ENCODE measurements around the gene TAOK2. TPM values are rescaled to one million over a fixed set of nuclear protein-coding genes. Genes with fewer than 3 reads are reported as not detected.

TAOK2 gene
- total RNA-seq, 1 donor from 2014 or later: 178 TPM

GRCh38 chr16:30025574-30025973 is 51.9 kb downstream of the TAOK2 start:
- H3K4me3 Mint-ChIP-seq (ENCODE audit: unreplicated experiment): no peak overlapping the region
- no peak overlapping the region for H3K27ac Mint-ChIP-seq (ENCODE audit: unreplicated experiment)
- no peaks in the 10 kb centered on the region for H3K9me3 Mint-ChIP-seq (ENCODE audit: unreplicated experiment)
- H3K36me3 Mint-ChIP-seq (ENCODE audit: low read depth, unreplicated experiment): peaks cover 3% of the 10 kb centered on the region
- TF ChIP-seq CTCF (IDR thresholded peaks at IDR 0.05; ENCODE audit: unreplicated experiment): no peak
- H3K4me1 Mint-ChIP-seq (ENCODE audit: unreplicated experiment): peaks cover 6% of the 10 kb centered on the region
- DNase-seq (ENCODE audit: low spot score): no peak
- peaks cover 14% of the 10 kb centered on the region for H3K27me3 Mint-ChIP-seq (ENCODE audit: unreplicated experiment)

- H3K4me3 Mint-ChIP-seq (ENCODE audit: unreplicated experiment): peak overlapping the region; percentile 19
- peaks cover 4% of the 10 kb centered on the region for H3K4me1 Mint-ChIP-seq (ENCODE audit: unreplicated experiment)
- no peak for DNase-seq (ENCODE audit: low spot score)
- H3K27ac Mint-ChIP-seq (ENCODE audit: unreplicated experiment): no peak overlapping the region
- H3K36me3 Mint-ChIP-seq (ENCODE audit: low read depth, unreplicated experiment): peaks cover 3% of the 10 kb centered on the region
- no peak for TF ChIP-seq CTCF (IDR thresholded peaks at IDR 0.05; ENCODE audit: unreplicated experiment)
- peaks cover 14% of the 10 kb centered on the region for H3K27me3 Mint-ChIP-seq (ENCODE audit: unreplicated experiment)
- H3K9me3 Mint-ChIP-seq (ENCODE audit: unreplicated experiment): no peaks in the 10 kb centered on the region
Measured at GRCh38 chr16:30026449-30026848, 52.8 kb downstream of the TAOK2 start.

GRCh38 chr16:30027588-30028437 is 54.1 kb downstream of the TAOK2 start:
- Mint-ChIP-seq H3K9me3 (ENCODE audit: unreplicated experiment) (no peaks in the 10 kb centered on the region), H3K36me3 (ENCODE audit: low read depth, unreplicated experiment) (peaks cover 3% of the 10 kb centered on the region), H3K27ac (ENCODE audit: unreplicated experiment) (no peak overlapping the region), H3K4me1 (ENCODE audit: unreplicated experiment) (peaks cover 11% of the 10 kb centered on the region), H3K4me3 (ENCODE audit: unreplicated experiment) (peak overlapping the region; percentile 16), H3K27me3 (ENCODE audit: unreplicated experiment) (peaks cover 16% of the 10 kb centered on the region)
- no peak for DNase-seq (ENCODE audit: low spot score)
- no peak for TF ChIP-seq CTCF (IDR thresholded peaks at IDR 0.05; ENCODE audit: unreplicated experiment)

DNA sequence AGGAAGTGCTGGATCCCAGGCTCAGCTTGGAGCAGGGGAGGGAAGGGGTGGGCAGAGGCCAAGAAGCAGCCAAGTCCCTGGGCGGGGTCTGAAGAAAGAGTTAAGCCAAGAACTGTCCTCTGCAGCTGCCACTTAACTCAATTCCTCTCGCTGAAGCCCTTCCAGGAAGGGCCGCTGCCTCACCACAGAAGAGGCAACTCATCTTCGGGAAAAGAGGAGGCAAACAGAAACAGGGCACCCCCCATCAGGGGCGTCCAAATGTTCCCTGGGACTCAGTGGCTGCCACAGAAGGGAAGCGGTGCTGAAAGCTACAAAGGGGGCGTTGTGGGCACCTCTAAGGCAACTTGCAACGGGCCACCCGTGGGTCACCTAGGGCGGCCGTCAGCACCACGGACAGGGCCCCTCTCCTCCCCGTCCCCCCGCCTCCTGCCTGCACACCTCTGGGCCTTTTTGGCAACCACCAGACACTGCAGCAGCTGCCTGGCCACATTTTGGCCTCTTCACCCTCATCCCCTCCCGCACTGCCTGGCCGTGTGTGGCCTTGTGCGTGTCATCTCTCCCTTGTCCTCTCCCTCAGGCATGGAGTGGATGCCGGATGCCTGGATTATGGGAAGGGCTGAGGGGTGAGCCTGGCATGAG is 54.9 kb downstream of the TAOK2 start:
- peaks cover 3% of the 10 kb centered on the region for H3K36me3 Mint-ChIP-seq (ENCODE audit: low read depth, unreplicated experiment)
- no peak for TF ChIP-seq CTCF (IDR thresholded peaks at IDR 0.05; ENCODE audit: unreplicated experiment)
- peaks cover 16% of the 10 kb centered on the region for H3K27me3 Mint-ChIP-seq (ENCODE audit: unreplicated experiment)
- no peak overlapping the region for H3K27ac Mint-ChIP-seq (ENCODE audit: unreplicated experiment)
- H3K9me3 Mint-ChIP-seq (ENCODE audit: unreplicated experiment): no peaks in the 10 kb centered on the region
- peak; percentile 61 for DNase-seq (ENCODE audit: low spot score)
- H3K4me1 Mint-ChIP-seq (ENCODE audit: unreplicated experiment): peaks cover 11% of the 10 kb centered on the region
- H3K4me3 Mint-ChIP-seq (ENCODE audit: unreplicated experiment): no peak overlapping the region
